WI38 (cell line): ENCODE measurements around the gene GPR39.

ENCODE experiments used
- H3K4me3 ChIP-seq: 2 replicates; pipeline ENCODE4 v1.5.1; 2011; ENCODE audit warnings: low read depth, mild to moderate bottlenecking, control low read depth, low read length
- TF ChIP-seq, protein P1 (sequence below): IDR thresholded peaks from 2 replicates; pipeline ENCODE4 v1.5.1; 2012; ENCODE audit warnings: low read depth, mild to moderate bottlenecking, control low read depth, low read length

GPR39 gene

DNA sequence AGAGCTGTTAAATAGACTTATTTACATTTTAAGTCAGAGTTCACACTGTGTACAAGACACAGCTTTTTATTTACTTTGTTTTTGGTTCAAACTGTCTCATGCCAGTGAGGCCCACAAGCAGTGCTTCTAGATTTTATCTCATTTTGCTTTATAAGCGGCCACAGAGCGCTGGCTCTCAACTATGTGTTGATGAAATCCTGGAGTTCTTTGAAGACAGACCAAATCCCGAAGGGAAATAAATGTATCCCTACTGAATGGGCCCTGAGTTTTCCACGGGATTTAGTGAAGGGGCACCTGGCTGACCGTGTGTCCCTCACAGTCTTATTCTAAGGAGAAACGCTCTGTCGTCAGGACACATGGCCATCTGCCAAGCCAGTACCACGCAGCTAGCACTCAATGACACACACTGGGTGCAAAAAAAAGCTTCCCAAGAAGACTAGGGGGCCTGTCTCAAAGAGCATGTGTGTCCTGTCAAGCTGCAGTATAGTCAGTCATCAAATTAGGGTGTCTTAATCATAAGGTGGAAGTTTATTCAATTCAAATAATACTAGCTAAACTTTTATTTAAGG is 230.0 kb downstream of the GPR39 start:
- TF ChIP-seq, protein P1, sequence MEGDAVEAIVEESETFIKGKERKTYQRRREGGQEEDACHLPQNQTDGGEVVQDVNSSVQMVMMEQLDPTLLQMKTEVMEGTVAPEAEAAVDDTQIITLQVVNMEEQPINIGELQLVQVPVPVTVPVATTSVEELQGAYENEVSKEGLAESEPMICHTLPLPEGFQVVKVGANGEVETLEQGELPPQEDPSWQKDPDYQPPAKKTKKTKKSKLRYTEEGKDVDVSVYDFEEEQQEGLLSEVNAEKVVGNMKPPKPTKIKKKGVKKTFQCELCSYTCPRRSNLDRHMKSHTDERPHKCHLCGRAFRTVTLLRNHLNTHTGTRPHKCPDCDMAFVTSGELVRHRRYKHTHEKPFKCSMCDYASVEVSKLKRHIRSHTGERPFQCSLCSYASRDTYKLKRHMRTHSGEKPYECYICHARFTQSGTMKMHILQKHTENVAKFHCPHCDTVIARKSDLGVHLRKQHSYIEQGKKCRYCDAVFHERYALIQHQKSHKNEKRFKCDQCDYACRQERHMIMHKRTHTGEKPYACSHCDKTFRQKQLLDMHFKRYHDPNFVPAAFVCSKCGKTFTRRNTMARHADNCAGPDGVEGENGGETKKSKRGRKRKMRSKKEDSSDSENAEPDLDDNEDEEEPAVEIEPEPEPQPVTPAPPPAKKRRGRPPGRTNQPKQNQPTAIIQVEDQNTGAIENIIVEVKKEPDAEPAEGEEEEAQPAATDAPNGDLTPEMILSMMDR = no peak
- H3K4me3 ChIP-seq = no peak overlapping the region

DNA sequence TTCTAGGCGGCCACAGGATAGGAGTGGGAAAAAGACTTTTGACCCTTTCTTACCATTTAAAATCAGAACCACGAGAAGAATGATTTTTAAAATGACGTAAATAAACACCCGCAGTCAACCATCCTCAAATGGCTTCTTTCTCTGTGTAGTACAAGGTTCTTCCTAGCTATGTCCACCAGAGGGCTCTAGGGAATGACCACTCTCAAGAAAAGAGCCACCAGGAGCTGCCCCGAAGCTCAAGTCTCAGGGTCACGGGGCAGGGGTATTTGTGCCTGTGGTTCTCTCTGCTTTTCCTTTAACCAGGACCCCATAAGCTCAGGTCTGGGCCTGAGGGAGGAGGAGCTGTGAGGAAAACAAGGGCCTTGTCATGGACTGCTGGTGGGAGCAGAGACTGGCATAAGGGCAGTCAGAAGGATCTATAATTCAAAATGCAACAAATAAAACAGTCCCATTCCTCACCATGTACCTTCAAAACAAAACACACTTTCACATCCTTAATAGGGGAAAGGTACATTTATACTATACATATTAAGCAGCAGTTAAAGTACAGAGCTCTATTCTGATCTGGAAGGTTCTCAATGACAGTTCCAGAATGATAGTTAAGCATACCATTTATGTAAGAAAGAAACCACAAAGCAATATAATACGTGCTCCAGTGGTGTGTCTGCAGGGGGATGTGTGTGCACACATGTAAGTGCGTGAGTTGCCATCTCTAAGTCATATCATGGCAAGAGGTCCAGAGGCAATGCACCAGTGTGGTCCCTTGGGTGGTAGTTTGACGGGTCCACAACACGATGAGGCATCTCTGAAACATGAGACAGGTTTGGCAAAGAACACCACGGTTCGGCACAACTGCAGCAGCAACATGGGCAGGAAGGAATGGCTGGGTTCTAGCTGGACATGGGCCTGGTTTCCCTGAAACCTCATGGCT is 234.8 kb downstream of the GPR39 start:
- H3K4me3 ChIP-seq = no peak overlapping the region
- TF ChIP-seq, protein P1 = peak; percentile 62

DNA sequence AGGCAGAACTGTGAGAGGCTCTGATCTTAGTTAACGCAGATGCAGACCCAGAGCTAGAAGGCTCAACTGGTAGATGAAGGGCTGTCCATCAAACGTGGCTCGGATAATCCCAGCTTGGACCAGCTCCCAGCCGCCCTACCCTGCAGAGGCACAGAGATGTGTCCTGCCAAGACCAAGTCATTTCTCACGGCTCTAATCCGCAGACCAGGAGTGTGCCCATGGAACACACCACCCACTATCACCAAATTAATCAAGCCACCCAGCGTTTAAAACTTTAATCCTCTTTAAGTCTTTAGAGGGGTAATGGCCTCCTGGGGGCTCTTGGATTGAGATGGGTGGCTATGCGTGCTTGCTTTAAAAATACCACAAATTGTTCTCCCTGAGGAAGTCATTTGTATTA is 235.9 kb downstream of the GPR39 start:
- no peak overlapping the region for H3K4me3 ChIP-seq
- TF ChIP-seq, protein P1 = no peak

DNA sequence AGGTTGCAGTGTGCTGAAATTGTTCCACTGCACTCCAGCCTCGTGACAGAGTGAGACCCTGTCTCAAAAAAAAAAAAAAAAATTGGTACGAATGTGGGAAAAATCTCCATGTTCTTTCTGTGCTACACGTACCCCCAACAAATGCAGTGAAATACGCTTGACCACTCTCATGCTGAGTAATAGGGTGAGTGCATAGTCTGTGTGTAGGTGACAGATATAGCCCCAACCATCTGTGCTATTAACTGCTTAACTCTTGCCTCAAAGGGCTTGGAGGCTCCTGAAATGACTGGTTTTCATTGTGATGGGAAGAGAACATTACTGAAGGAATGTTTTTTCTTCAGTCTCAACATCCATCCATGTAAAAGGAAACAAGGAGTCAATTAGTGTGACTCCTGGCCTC is 237.7 kb downstream of the GPR39 start:
- H3K4me3 ChIP-seq = no peak overlapping the region
- TF ChIP-seq, protein P1 = no peak

DNA sequence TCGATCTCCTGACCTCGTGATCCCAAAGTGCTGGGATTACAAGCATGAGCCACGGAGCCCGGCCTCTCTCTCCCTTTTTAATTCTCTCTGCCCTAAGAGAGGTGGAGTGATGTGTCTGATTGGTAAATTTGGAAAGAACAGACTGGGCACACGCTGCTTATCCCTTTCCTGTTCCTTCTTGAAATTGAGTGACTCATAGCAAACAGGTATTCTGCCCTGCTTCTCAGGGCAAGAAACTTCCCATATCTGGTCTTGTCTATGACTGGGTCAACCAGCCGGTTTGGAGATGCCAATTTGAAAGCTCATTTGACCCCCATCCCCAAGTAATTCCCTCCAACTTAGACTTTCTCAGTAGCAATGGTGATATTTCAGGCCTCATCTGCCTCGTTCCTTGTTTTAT is 238.4 kb downstream of the GPR39 start:
- H3K4me3 ChIP-seq = no peak overlapping the region
- TF ChIP-seq, protein P1 = no peak

DNA sequence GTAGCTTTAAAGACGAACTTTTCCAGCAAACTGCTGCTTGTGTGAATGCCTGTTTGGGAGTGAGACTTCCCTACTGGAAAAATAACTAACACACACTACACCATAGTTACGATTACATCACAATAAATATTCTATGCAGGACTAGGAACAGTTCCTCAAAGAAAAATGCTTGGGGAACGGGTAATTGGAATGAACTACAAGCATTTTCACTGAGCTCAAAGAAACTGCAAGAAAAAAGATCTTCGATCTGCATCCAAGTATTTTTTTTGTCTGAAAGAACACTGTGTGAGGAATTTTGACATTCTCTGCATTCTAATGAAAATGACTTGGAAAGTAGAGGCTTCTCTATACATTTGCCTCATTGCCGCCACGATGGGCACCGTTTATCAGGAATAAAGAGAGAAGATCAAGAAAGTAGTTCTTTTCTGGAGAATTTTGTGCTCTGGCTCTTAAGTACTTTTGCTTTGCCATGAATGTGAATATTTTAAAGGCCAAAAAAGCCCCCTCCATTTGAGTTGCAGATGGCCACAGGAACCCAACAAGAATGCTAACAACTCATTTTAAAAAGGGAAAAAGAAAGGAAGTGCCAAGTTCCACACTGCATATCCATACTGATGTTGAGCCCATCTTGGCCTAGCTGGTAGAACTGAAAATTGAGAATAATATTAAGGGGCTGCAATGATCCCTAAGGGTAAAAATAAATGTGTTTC is 239.8 kb downstream of the GPR39 start:
- TF ChIP-seq, protein P1 = no peak
- no peak overlapping the region for H3K4me3 ChIP-seq
